ENCODE results near the gene TMC1. TPM values are rescaled to one million over a fixed set of nuclear protein-coding genes. Genes with fewer than 3 reads are reported as not detected.
A peak's percentile ranks its signal among the peaks of the same experiment; 100 is the strongest.

TMC1 gene
- polyA plus RNA-seq, 3 donors = 0.16 to 0.55 (median 0.40) TPM

GRCh38 chr9:72577212-72577753 is 55.9 kb downstream of the TMC1 start:
- Histone ChIP-seq H3K27ac (ENCODE audit: low read depth in 1 of 2, low read length in 2 of 2) (no peak overlapping the region), H3K4me1 (ENCODE audit: control insufficient read depth in 1 of 2, insufficient read depth in 2 of 2, low read length in 2 of 2) (peaks cover 7 to 9% of the 10 kb centered on the region in 2 donors), H3K9ac (ENCODE audit: insufficient read depth, low read length, poor library complexity, severe bottlenecking) (no peak overlapping the region), H2AFZ (ENCODE audit: insufficient read depth, low read depth, low read length, poor library complexity, severe bottlenecking) (no peak overlapping the region), H3K79me2 (ENCODE audit: insufficient read depth, low read length) (no peaks in the 10 kb centered on the region), H3K36me3 (replicated peaks in 1 of 2; ENCODE audit: control insufficient read depth in 1 of 2, insufficient read depth in 2 of 2, low read length in 2 of 2) (no peaks in the 10 kb centered on the region), H4K20me1 (ENCODE audit: insufficient read depth, low read length) (no peaks in the 10 kb centered on the region), H3K9me3 (replicated peaks in 1 of 2; ENCODE audit: control insufficient read depth in 1 of 2, insufficient read depth in 1 of 2, low read length in 2 of 2) (no peaks in the 10 kb centered on the region), H3K4me3 (replicated peaks in 1 of 3; ENCODE audit: low read depth in 2 of 3, low read length in 3 of 3) (no peak overlapping the region), H3K4me2 (replicated peaks; ENCODE audit: extremely low read depth, low read length, poor library complexity, severe bottlenecking) (no peak overlapping the region), H3K27me3 (ENCODE audit: control insufficient read depth in 2 of 2, insufficient read depth in 2 of 2, low read length in 2 of 2) (no peaks in the 10 kb centered on the region)
- Mint-ChIP-seq H3K9me3 (peaks cover 0 to 5% (median 0%) of the 10 kb centered on the region in 7 donors), H3K4me1 (peaks cover 14% of the 10 kb centered on the region), H3K4me3 (no peak overlapping the region), H3K27ac (peak overlapping the region in 2 of 7 donors; percentile 4 to 10), H3K36me3 (no peaks in the 10 kb centered on the region), H3K27me3 (ENCODE audit: low read depth in 3 of 3) (peaks cover 1 to 3% (median 2%) of the 10 kb centered on the region in 3 donors)
- 36% methylated on average over 2 of the region's 4 CpGs for WGBS (ENCODE audit: insufficient coverage)
- TF ChIP-seq CTCF (IDR thresholded peaks at IDR 0.05) = no peak
- intact Hi-C loops (cut with micrococcal nuclease) = no loop called here
- peak in 1 of 3 donors; percentile 52 for DNase-seq

- H3K27ac ChIP-seq (ENCODE audit: low read depth in 1 of 2, low read length in 2 of 2) = no peak overlapping the region
- H3K36me3 ChIP-seq (replicated peaks in 1 of 2; ENCODE audit: control insufficient read depth in 1 of 2, insufficient read depth in 2 of 2, low read length in 2 of 2) = no peaks in the 10 kb centered on the region
- Mint-ChIP-seq H3K27ac (peak overlapping the region in 1 of 7 donors; percentile 72), H3K27me3 (ENCODE audit: low read depth in 3 of 3) (peaks cover 1 to 6% (median 2%) of the 10 kb centered on the region in 3 donors), H3K4me1 (peaks cover 21% of the 10 kb centered on the region), H3K36me3 (no peaks in the 10 kb centered on the region), H3K4me3 (no peak overlapping the region), H3K9me3 (peaks cover 0 to 1% (median 0%) of the 10 kb centered on the region in 7 donors)
- 95% methylated on average over 3 of the region's 4 CpGs for WGBS (ENCODE audit: insufficient coverage)
- DNase-seq = no peak
- H3K9ac ChIP-seq (ENCODE audit: insufficient read depth, low read length, poor library complexity, severe bottlenecking) = no peak overlapping the region
- H3K4me2 ChIP-seq (replicated peaks; ENCODE audit: extremely low read depth, low read length, poor library complexity, severe bottlenecking) = no peak overlapping the region
- no peaks in the 10 kb centered on the region for H4K20me1 ChIP-seq (ENCODE audit: insufficient read depth, low read length)
- no peaks in the 10 kb centered on the region for H3K27me3 ChIP-seq (ENCODE audit: control insufficient read depth in 2 of 2, insufficient read depth in 2 of 2, low read length in 2 of 2)
- H2AFZ ChIP-seq (ENCODE audit: insufficient read depth, low read depth, low read length, poor library complexity, severe bottlenecking) = no peak overlapping the region
- no peaks in the 10 kb centered on the region for H3K79me2 ChIP-seq (ENCODE audit: insufficient read depth, low read length)
- TF ChIP-seq CTCF (IDR thresholded peaks at IDR 0.05) = no peak
- no peak overlapping the region for H3K4me3 ChIP-seq (replicated peaks in 1 of 3; ENCODE audit: low read depth in 2 of 3, low read length in 3 of 3)
- H3K9me3 ChIP-seq (replicated peaks in 1 of 2; ENCODE audit: control insufficient read depth in 1 of 2, insufficient read depth in 1 of 2, low read length in 2 of 2) = no peaks in the 10 kb centered on the region
- intact Hi-C loops (cut with micrococcal nuclease) = no loop called here
- peaks cover 8 to 9% of the 10 kb centered on the region in 2 donors for H3K4me1 ChIP-seq (ENCODE audit: control insufficient read depth in 1 of 2, insufficient read depth in 2 of 2, low read length in 2 of 2)
These were observed 57.8 kb downstream of the TMC1 start for GRCh38 chr9:72579190-72579589.
